Body of pancreas (tissue), 4 donors: ENCODE data around the gene SLC7A7. TPM values are rescaled to one million over a fixed set of nuclear protein-coding genes. Genes with fewer than 3 reads are reported as not detected.

Source experiments
- ATAC-seq: fragments of 150-250 bp; one replicate; pipeline ENCODE4 v1.9.1; 2016
- DNase-seq, 4 donors: peaks; one replicate each; pipeline ENCODE4 v3.0.0-alpha.2; 2019
- H3K27ac ChIP-seq, 4 donors: fragments of 200-600 bp; sonication (generic); 1 replicate in 3 of 4; 2 replicates in 1 of 4; pipeline versions ENCODE4 v1.5.1 to v1.6.1; 2016 to 2019; ENCODE audit warnings: mild to moderate bottlenecking in 1 of 4, mixed read lengths in 1 of 4, moderate library complexity in 1 of 4
- H3K27me3 ChIP-seq, 2 donors: fragments of 200-600 bp; sonication (generic); one replicate each; pipeline ENCODE4 v1.6.0; 2016; ENCODE audit warnings: mild to moderate bottlenecking in 1 of 2
- H3K36me3 ChIP-seq, 2 donors: fragments of 200-600 bp; sonication (generic); replicated peaks in 1 of 2; 2 replicates each; pipeline ENCODE4 v1.5.1; 2016; ENCODE audit warnings: low read depth in 2 of 2; ENCODE audit not compliant: insufficient read depth in 1 of 2
- H3K4me1 ChIP-seq: fragments of 200-600 bp; sonication (generic); one replicate; pipeline ENCODE4 v1.6.0; 2016
- H3K4me3 ChIP-seq, 2 donors: fragments of 200-600 bp; sonication (generic); 1 replicate in 1 of 2; 2 replicates in 1 of 2; pipeline ENCODE4 v1.5.1; 2016 to 2019
- H3K9me3 ChIP-seq, 3 donors: fragments of 200-600 bp; sonication (generic); 1 replicate in 2 of 3; 2 replicates in 1 of 3; pipeline ENCODE4 v1.5.1; 2016
- POLR2A ChIP-seq, 3 donors: fragments of 450-650 bp; IDR thresholded peaks; one replicate each; pipeline ENCODE4 v1.6.1; 2016; ENCODE audit warnings: antibody characterized with exemption in 3 of 3, mild to moderate bottlenecking in 2 of 3
- WGBS, 2 donors: methylation state at CpG; one replicate each; pipeline ENCODE4 v1.1.5; 2017; 5-methylcytosine and 5-hydroxymethylcytosine counted together
- intact Hi-C: fragments of 100-400 bp; cut with DNase I; formaldehyde crosslinking; loops from one replicate; pipeline ENCODE4 v1.15.1; 2023
- total RNA-seq, 2 donors: library from RNA; depleted of rRNA; stranded (reverse); fragments of >200 nt; gene quantifications; one replicate each; pipeline ENCODE4 v1.1.0, GENCODE V29; 2016
- TF ChIP-seq, protein P1 (sequence below), 7 experiments: fragments of 450-650 bp in 4 of 7; fragments of 200-600 bp in 3 of 7; sonication (generic) in 3 of 7; IDR thresholded peaks; one replicate each; pipeline ENCODE4 v1.5.1; 2016 to 2019; ENCODE audit warnings: antibody characterized with exemption in 7 of 7

The SLC7A7 gene
- total RNA-seq, 2 donors from 2014 or later, result 6.9 to 16.6 TPM

DNA sequence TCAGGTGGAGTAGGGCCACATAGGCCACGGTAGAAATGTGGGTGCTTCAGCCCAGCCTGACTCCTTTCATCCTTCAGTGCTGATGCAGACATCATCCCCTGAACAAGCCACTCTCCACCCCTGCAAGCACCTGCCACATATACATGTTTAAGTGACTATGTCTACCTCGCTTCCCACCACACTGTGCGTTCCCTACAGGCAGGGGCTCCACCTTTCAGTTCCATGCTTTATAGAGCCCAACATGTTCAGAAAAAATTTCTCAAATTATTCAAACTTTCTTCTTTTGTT, 11.6 kb downstream of the SLC7A7 start:
- no peak overlapping the region for H3K4me3 ChIP-seq
- peaks cover 13% of the 10 kb centered on the region for H3K4me1 ChIP-seq
- no peaks in the 10 kb centered on the region for H3K9me3 ChIP-seq
- H3K36me3 ChIP-seq, result no peaks in the 10 kb centered on the region
- ATAC-seq, result no peak
- 83 to 89% methylated on average over 3 of the region's 3 CpGs for WGBS, 2 donors
- TF ChIP-seq POLR2A (IDR thresholded peaks at IDR 0.05), result no peak
- TF ChIP-seq, protein P1, sequence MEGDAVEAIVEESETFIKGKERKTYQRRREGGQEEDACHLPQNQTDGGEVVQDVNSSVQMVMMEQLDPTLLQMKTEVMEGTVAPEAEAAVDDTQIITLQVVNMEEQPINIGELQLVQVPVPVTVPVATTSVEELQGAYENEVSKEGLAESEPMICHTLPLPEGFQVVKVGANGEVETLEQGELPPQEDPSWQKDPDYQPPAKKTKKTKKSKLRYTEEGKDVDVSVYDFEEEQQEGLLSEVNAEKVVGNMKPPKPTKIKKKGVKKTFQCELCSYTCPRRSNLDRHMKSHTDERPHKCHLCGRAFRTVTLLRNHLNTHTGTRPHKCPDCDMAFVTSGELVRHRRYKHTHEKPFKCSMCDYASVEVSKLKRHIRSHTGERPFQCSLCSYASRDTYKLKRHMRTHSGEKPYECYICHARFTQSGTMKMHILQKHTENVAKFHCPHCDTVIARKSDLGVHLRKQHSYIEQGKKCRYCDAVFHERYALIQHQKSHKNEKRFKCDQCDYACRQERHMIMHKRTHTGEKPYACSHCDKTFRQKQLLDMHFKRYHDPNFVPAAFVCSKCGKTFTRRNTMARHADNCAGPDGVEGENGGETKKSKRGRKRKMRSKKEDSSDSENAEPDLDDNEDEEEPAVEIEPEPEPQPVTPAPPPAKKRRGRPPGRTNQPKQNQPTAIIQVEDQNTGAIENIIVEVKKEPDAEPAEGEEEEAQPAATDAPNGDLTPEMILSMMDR (IDR thresholded peaks at IDR 0.05), result no peak
- no peak overlapping the region for H3K27ac ChIP-seq
- intact Hi-C loops, result no loop called here
- DNase-seq, result no peak
- no peaks in the 10 kb centered on the region for H3K27me3 ChIP-seq

DNA sequence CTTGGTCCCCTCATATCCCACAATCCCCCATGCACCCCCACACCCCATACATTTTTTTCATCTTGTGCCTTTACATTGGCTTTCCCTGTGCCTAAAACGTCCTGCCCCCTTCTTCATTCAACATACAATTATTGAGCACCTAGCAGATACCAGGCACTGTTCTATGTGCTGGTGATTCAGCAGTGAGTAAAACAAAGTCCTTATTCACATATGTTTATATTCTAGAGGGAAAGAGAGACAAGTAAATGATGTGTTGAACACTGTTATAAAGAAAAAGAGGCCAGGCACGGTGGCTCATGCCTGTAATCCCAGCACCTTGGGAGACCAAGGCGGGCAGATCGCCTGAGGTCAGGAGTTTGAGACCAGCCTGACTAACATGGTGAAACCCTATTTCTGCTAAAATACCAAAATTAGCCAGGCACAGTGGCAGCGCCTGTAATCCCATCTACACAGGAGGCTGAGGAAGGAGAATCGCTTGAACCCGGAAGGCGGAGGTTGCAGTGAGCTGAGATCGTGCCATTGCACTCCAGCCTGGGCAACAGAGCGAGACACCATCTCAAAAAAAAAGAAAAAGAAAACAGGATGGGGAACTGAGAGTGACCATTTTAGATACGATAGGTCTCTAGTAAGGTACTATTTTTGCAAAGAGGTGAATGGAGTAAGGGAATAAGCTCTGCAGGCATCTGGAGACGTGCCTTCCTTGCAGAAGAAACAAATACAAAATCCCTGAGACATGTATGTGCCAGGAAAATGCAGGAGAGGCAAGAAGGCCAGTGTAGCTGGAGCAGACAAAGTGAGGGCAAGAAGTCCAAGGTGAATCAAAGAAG, 12.2 kb downstream of the SLC7A7 start:
- Histone ChIP-seq H3K27ac (no peak overlapping the region), H3K36me3 (no peaks in the 10 kb centered on the region), H3K4me3 (no peak overlapping the region), H3K4me1 (peaks cover 8% of the 10 kb centered on the region), H3K9me3 (no peaks in the 10 kb centered on the region), H3K27me3 (no peaks in the 10 kb centered on the region)
- 73 to 83% methylated on average over 12 of the region's 12 CpGs for WGBS, 2 donors
- intact Hi-C loops, result no loop called here
- DNase-seq, result no peak
- no peak for TF ChIP-seq POLR2A (IDR thresholded peaks at IDR 0.05)
- TF ChIP-seq, protein P1 (IDR thresholded peaks at IDR 0.05), result no peak
- ATAC-seq, result no peak

DNA sequence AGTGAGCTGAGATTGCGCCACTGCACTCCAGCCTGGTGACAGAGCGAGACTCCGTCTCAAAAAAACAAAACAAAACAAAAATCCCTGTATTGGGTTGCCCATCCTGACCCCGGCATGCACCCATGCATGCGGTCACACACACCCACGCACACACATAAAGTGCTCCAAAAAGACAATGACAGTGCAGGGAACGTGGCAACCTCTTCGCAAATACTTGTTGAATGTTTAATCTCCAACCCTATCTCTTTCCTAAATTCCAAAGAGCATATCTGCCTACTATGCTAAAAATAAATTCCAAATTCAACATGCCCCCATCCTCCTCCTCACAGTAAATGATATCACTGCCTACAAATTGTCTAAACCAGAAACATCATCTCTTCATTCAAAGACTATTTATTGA, 13.5 kb downstream of the SLC7A7 start:
- no peak for DNase-seq
- H3K9me3 ChIP-seq, result no peaks in the 10 kb centered on the region
- 75 to 91% methylated on average over 8 of the region's 8 CpGs for WGBS, 2 donors
- intact Hi-C loops, result no loop called here
- no peak overlapping the region for H3K4me3 ChIP-seq
- H3K27ac ChIP-seq, result no peak overlapping the region
- H3K4me1 ChIP-seq, result no peaks in the 10 kb centered on the region
- no peaks in the 10 kb centered on the region for H3K27me3 ChIP-seq
- no peaks in the 10 kb centered on the region for H3K36me3 ChIP-seq
- no peak for ATAC-seq
- TF ChIP-seq, protein P1 (IDR thresholded peaks at IDR 0.05), result no peak
- no peak for TF ChIP-seq POLR2A (IDR thresholded peaks at IDR 0.05)

DNA sequence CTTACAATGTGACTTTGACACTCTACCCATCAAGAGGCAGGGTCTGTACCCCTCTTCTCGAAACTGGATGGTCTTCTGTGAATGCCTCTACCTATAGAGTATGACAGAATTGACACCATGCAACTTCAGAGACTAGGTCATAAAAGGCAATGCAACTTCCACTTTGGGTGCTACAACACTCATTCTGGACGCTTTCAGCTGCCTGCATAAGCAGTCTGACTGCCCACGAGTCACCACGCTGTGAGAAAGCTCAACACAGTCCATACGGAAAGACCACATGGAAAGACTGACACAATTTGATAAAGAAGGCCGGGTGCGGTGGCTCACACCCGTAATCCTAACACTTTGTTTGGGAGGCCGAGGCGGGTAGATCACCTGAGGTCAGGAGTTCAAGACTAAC, 14.9 kb downstream of the SLC7A7 start:
- intact Hi-C loops, result no loop called here
- ATAC-seq (no peak), DNase-seq (no peak)
- H3K36me3 ChIP-seq, result no peaks in the 10 kb centered on the region
- WGBS, 2 donors, result 86 to 94% methylated on average over 10 of the region's 10 CpGs
- H3K27me3 ChIP-seq, result no peaks in the 10 kb centered on the region
- H3K4me3 ChIP-seq, result no peak overlapping the region
- H3K9me3 ChIP-seq, result no peaks in the 10 kb centered on the region
- H3K27ac ChIP-seq, result no peak overlapping the region
- TF ChIP-seq POLR2A (IDR thresholded peaks at IDR 0.05), result no peak
- TF ChIP-seq, protein P1 (IDR thresholded peaks at IDR 0.05), result no peak
- no peaks in the 10 kb centered on the region for H3K4me1 ChIP-seq

DNA sequence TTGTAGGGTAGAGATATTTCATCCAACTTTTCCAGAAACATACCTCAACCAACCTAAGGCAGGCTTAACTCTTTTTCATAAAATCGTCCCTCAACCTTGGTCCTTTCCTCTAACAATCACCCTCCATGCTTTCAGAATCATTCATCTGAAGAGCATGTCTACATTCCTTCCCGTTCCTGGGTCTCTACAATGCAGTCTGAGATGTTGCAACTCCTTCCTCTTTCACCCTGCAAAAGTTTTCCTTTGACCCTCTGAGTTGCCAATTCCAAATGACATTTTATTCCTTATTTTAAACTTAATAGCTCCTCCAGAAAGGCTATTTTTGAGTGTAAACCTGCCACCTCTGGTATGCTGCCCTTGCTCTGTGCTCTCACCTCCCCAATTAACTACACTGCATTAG, 16.7 kb downstream of the SLC7A7 start:
- H3K4me3 ChIP-seq, result no peak overlapping the region
- H3K27ac ChIP-seq, result no peak overlapping the region
- no peaks in the 10 kb centered on the region for H3K27me3 ChIP-seq
- TF ChIP-seq POLR2A (IDR thresholded peaks at IDR 0.05), result no peak
- TF ChIP-seq, protein P1 (IDR thresholded peaks at IDR 0.05), result no peak
- whole genome bisulfite sequencing, 2 donors, result 50 to 64% methylated on average over 2 of the region's 2 CpGs
- H3K36me3 ChIP-seq, result no peaks in the 10 kb centered on the region
- no peaks in the 10 kb centered on the region for H3K4me1 ChIP-seq
- no peak for ATAC-seq
- H3K9me3 ChIP-seq, result no peaks in the 10 kb centered on the region
- DNase-seq, result no peak
- intact Hi-C loops, result no loop called here
